Cerebellar cortex (tissue), 1 donor: ENCODE data around the gene PSMB10.
"Not testable (repeated sequence)": the region's sequence is repeated elsewhere in the genome, so short reads cannot be mapped to it uniquely, and the experiment has no call there.

ENCODE experiments used
- DNase-seq: peaks from one replicate; pipeline ENCODE4 v3.0.0-alpha.2; 2015; ENCODE audit warnings: low spot score

PSMB10 gene

DNA sequence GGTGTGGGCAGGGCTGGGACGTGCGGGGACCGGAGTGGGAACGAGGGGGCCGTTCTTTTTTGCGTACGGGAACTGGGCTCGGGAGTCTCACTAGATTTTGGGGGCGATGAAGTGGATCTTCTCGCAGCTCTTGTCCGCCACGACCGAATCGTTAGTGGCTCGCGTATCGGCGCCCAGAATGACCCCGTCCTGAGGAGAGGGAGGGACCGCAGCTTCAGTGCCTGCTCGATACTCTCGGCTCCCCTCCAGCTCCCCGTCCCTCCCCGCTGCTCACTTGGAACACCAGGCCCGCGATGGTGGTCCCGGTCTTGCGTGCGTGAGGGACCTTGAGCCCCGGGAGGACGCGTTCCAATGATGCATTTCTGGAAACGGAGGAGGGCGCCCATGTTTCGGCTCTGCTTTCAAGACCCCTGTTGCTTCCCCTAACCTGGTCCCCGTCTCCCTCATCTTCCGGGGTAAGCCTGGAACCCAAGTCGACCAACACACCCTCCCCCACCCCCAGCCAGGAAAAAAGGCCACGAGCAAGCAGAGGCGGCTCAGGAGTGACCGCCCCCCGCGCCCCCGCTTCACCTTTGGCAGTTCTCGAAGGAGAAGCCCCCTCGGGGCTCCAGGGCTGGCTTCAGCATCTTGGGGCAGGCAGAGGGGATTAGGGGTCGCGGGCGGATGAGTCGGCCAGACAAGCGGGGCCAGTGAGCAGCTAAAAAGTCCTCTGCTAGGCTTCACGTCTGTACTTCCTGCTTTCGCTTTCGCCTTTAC, at the start of gene PSMB10:
TSS of gene PSMB10 (minus strand) at position 727 of the 756 bp plus-strand sequence. CDS start at position 626, 101 bp downstream.
- no peak for DNase-seq

DNA sequence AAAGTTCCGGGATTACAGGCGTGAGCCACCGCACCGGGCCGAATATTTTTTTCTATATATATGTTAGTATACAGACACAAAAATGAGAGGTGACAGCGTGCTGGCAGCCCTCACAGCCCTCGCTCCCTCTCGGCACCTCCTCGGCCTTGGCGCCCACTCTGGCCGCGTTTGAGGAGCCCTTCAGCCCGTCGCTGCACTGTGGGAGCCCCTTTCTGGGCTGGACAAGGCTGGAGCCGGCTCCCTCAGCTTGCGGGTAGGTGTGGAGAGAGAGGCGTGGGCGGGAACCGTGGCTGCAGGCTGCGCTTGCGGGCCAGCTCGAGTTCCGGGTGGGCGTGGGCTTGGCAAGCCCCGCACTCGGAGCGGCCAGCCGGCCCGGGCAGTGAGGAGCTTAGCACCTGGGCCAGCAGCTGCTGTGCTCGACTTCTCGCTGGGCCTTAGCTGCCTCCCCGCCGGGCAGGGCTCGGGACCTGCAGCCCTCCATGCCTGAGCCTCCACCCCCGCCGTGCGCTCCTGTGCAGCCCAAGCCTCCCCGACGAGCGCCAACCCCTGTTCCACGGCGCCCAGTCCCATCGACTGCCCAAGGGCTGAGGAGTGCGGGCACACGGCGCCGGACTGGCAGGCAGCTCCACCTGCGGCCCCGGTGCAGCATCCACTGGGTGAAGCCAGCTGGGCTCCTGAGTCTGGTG, 45.5 kb upstream of the PSMB10 start:
- no peak for DNase-seq

DNA sequence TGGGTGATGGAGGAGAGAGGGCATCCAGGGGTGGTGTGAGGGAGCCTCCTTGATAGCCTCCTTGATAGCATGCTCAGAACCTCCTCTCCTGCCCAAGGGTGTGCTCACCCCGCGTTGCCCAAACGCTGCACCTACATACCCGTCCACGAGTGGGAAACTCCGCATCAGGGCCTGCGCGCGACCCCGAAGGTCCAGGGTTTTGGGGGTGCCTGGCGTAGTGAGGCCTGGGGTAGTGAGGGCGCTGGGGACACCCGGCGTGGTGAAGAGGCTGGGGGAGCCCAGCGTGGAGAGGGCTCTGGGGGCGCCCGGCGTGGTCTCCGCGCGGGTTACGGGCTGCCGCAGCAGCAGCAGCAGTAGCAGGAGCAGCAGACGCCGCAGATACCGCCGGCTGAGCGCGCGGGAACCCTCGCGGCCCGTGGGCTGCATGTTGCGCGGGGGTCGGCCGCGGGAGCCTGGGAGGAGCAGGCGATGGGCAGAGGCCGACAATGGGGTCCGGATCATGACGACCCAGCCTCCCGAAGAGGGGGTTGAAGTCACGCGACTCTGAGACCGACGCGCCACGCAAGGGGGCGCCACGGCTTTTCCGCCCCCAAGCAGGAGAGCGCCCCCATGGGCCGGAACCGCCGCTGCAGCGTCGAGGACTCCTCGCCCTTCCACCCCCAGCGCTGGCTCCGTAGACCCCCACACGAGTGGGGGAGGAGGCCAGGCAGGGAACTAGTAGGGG, 43.5 kb upstream of the PSMB10 start, which contains the start of gene DPEP3:
TSS of gene DPEP3 (minus strand) at position 545 of the 724 bp plus-strand sequence. CDS start at position 426, 119 bp downstream.
- no peak for DNase-seq

DNA sequence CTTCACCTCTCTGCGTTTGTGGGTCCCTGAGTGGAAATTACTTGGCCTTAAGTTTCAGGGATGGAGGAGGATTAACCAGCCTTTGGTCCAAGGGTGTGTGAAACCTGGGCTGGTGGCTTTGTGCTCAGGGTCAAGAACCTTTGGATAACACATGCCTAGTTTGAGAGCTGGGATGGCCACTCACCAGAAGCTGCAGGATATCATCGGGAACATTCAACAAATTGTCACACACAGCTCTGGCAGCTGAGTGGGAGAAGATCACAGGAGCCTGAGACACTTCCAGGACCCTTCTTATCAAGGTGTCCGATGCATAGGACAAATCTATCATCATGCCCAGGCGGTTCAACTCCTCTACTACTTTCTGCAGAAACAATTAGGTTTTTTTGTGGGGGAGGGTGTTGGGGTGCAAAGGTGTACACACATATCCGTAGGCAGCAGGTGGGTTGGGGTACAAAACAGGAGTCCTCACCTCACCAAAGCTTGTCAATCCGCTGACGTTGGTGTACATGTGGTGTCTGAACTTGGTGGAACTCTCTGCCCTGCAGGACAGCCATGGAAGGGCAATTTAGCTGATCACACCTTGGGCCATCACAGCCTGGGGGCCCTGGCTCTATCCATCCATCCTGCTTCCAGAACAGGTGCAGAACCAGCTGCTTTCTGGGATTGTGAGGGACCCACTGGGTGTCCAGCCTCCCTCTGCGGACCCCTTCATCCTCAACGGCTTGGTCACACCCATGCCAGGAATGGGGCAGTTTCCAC, 41.0 kb upstream of the PSMB10 start:
- DNase-seq: no peak

DNA sequence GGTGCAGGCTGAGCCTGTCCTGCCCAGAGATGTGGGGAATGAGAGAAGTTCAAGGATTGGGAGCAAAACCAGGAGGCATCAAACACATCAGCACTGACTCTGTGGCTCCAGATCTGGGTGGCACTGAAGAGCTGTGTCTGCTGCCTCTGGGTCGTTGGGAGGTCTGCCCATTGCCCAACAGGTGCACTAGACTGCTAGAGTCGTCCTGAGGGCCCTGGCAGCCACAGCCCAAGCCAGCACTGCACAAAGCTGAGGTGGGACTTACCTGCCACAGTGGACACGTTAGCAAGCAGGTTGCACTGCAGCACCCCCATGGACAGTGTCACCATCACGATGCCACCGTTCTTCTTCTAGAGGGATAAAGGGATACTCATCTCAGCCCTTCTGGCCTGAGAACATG, 40.4 kb upstream of the PSMB10 start:
- DNase-seq: no peak

DNA sequence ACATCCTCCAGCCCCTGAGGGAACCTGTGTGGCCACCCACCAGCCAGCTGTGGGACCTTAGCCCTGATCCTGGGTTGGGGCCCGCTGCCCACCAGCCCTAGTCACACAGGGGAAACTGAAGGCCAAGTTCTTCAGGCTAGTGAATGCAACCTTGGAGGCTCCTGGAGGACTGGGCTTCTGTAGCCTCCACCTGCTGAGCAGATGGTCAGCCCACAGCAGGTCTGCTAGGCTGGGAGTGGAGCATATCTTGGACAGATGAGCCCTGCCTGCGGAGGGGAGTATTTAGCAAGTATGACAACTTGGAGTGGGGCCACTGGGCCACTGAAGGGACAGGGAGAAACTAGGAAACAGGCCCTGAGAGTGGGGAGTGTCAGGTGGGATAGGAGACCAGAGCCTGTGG, 39.6 kb upstream of the PSMB10 start:
- no peak for DNase-seq

DNA sequence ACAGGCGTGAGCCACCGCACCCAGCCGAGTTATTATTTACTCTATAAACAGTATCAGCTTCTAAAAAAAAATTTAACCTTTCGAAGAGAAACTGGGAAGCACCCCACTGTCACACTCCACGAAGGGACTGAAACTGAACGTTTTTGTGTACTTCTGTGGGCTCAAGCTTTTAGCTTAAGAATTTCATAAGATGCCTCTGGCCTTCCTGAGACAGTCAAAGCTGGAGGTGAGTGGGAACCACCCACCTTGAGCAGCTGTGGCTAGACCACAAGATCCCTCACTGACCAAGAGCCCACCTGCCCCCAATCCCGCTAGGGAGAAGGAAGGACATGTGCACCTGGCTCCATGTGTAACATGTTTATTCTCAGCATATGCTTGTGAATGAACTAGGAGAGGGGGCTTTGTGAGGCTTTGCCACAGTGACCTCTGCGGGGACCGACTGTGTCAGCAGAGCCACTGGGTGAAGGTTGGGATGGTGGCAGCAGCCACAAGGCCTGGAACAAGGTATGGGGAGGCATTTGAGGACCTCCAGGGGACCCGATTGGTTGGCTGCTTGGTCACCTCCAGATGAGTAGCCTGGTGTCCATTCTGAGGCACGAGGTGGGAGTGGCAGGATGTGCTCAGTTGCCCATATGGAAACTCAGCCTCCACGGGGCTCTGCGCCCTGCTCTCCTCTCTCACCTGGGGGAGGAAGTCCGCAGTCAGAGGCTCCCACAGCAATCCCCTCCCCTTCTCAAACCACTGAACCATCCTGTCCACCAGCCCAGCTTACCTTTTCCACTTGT, 38.9 kb upstream of the PSMB10 start:
- DNase-seq: no peak

DNA sequence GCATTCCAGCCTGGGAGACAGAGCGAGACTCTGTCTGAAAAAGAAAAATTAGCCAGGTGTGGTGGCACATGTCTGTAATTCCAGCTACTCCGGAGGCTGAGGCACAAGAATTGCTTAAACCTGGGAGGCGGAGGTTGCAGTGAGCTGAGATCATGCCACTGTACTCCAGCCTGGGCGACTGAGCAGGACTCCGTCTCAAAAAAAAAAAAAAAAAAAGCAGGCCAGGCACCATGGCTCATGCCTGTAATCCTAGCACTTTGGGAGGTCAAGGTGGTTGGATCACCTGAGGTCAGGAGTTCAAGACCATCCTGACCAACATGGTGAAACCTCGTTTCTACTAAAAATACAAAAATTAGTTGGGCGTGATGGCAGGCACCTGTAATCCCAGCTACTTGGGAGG, 35.6 kb upstream of the PSMB10 start:
- DNase-seq: not testable (repeated sequence)

GRCh38 chr16:67971111-67971510, 34.5 kb upstream of the PSMB10 start:
- no peak for DNase-seq

DNA sequence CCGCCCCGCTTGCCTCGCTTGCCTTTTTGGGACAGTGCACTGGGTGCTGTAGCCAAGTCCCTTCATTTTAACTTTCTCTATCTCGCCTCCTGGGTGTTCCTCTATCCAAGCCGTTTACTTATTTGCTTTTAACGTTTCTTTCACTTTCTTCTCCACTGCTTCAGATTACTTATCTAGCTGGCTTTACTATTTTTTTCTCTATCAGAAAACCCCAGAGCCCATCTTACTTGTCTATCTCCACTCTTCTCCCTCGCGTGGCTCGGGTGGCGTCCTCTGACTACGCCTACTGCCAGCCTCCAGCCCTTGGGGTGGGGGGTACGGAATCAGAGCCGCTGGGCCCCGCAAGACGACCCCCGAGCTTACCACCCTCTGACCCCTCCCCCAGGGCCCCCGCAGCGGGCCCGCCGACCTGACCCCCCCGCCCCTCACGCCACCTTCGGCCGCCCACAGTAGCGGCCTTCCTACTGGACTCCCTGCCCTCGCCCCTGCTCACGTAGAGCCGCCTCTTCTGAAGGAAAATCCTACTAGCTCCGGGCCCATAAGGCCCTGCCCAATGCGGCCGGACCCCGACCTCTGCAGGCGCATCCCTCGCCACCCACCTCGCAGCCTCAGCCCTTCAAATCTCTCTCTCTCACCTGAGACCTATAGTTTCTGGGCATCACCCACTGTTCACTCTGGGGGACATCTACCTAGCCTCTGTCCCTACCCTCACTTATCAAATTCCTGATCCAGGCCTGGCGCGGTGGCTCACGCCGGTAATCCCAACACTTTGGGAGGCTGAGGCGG, 32.8 kb upstream of the PSMB10 start:
- DNase-seq: no peak

GRCh38 chr16:67968400-67969253, 32.0 kb upstream of the PSMB10 start, which contains the start of gene SLC12A4:
Gene SLC12A4, minus strand, starts transcription at chr16:67968637. Its CDS starts 84 bp downstream, at chr16:67968553.
- peak; percentile 56 for DNase-seq

DNA sequence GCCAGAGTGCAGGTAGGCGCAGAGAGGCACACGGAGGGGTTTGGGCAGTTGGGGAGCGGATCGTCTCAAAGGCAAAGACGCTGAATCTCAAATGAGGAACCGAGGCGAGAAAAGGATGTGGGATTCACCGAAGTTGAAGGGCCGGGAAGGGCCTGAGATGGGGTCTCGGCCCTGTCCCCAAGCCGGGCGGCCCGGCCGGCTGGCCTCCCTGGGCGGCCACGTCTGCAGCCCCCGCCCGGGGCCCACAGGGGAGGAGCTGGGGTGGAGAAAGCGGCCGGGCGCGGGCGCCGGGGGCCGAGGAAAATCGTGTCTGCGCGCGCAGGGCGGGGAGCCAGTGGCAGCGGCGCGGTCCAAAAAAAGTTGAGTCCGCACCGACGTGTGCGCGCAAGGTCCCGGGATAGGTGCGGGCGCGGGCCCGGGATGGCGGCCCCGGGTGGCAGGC, 31.3 kb upstream of the PSMB10 start:
- no peak for DNase-seq

- no peak for DNase-seq
Measured at GRCh38 chr16:67967183-67967957, 30.7 kb upstream of the PSMB10 start.

DNA sequence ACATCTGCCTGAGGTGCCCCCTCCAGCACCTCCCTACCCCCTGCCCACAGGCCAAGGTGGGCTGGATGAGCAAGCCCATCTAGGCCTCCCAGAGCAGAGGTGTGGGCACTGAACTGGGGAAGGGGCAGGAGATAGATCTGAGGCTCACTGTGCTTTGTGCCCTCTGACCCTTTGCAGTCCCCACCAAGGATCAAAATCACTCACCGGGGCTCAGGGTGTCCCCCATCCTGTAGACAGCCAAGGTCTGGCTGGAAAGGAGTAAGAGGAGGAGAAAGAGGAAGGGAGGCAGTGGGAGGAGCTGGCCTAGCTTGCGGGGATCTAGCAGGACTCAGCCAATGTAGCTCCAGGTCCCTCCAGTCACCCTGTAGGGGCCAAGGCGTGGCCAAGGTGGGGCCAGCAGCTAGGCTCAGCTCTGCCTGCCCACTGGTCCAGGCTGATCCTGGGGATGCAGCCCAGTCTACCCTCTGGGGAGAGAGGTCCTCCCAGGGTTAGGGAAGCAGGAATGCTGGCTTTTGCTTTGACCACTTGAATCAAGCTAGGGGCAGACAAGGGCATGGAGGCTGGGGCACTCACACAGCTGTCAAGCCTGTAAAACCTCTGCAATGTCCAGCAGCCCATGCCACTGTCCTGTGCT, 30.0 kb upstream of the PSMB10 start:
- DNase-seq: peak; percentile 43

DNA sequence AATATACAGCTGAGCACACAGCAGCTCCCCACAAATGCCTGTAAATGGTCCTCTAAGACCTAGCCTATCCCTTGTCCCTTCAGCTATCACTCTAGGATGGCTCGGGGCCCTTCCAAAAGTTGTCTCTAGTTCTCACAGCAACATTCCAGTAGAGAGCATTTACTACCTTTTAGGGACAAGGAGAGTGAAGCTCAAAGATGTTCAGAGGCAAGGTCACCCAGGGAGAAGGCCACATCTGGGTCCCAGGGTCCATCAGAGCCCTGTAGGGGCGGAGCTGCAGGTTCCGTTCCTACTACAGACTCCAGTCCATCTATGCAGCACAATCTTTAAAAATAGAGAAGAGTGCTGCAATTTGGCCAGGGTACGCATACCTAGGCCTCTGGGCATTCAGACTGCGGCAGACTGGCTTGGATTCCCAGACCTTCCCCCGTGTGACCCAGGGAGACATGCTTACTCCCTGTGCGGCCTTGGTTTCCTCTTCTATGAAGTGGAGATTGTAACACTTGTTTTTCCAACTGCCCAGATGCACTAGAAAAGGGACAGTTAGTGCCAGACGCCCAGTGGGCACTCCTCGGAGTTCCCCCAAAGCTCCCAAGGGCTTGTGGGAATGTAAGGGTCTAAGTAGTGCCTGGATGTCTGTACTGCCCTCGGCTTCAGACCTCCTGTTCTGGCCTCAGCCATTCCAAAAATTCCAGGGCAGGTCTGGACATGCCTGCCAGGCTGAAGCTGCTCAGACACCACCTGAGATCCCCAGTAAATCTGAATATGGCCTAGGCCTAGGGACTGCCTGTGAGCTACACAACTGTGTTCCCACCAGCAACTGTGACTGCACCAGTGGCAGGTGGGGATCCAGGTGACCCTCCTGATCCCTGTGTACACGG, 29.3 kb upstream of the PSMB10 start:
- no peak for DNase-seq

DNA sequence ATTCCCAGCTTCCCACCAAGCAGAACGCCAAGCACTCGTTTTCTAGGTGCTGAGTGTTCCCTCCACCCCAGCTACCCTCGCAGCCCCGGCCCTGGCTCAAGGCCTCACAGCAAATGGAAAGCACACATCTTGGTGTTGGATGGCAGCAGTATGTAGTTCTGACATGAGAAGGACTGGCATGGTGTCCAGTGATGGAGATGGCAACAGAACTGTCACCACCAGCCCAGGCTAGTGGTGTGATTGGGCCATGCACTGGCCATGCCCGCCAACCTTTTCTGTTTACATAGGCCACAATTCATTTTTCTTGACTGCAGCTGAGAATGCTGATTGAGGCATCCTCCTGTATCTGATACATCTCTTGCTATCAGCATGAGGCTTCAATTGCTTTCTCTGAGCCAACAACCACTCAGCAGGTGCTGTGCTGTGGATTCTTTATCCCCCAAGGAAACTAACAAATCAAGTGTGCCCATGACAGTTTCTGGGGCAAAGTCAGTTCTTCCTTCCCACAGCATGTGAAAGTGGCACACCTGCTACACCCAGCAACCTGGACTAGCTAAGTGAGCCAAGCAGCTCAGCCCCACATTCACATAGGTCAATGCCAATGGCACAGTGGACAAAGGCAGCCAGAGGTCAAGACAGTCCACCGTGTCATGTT, 28.0 kb upstream of the PSMB10 start:
- no peak for DNase-seq
